ENCODE measurements around the gene DOLK. TPM values are rescaled to one million over a fixed set of nuclear protein-coding genes. Genes with fewer than 3 reads are reported as not detected.

DOLK gene
- polyA plus RNA-seq, 1 donor from 2014 or later, result 11.3 TPM

GRCh38 chr9:128899566-128900322 is 47.7 kb downstream of the DOLK start:
- Histone ChIP-seq H3K9me2 (ENCODE audit: insufficient read depth, low read length) (no peaks in the 10 kb centered on the region), H3K9me3 (ENCODE audit: low read length) (no peaks in the 10 kb centered on the region), H3K79me2 (replicated peaks; ENCODE audit: insufficient read depth, low read length) (no peaks in the 10 kb centered on the region), H3F3A (ENCODE audit: insufficient read depth, low read length, poor library complexity, severe bottlenecking) (no peaks in the 10 kb centered on the region), H4K20me1 (ENCODE audit: insufficient read depth) (no peaks in the 10 kb centered on the region), H3K27me3 (ENCODE audit: insufficient read depth, low read depth, low read length) (no peaks in the 10 kb centered on the region), H3K36me3 (ENCODE audit: insufficient read depth, low read length) (no peaks in the 10 kb centered on the region), H3K27ac (ENCODE audit: low read length) (no peak overlapping the region), H3K4me3 (ENCODE audit: low read length) (no peak overlapping the region), H2AFZ (ENCODE audit: low read depth, low read length) (no peak overlapping the region), H3K4me2 (ENCODE audit: low read length) (no peak overlapping the region), H3K9ac (ENCODE audit: low read length) (no peak overlapping the region)
- TF ChIP-seq, protein P1, sequence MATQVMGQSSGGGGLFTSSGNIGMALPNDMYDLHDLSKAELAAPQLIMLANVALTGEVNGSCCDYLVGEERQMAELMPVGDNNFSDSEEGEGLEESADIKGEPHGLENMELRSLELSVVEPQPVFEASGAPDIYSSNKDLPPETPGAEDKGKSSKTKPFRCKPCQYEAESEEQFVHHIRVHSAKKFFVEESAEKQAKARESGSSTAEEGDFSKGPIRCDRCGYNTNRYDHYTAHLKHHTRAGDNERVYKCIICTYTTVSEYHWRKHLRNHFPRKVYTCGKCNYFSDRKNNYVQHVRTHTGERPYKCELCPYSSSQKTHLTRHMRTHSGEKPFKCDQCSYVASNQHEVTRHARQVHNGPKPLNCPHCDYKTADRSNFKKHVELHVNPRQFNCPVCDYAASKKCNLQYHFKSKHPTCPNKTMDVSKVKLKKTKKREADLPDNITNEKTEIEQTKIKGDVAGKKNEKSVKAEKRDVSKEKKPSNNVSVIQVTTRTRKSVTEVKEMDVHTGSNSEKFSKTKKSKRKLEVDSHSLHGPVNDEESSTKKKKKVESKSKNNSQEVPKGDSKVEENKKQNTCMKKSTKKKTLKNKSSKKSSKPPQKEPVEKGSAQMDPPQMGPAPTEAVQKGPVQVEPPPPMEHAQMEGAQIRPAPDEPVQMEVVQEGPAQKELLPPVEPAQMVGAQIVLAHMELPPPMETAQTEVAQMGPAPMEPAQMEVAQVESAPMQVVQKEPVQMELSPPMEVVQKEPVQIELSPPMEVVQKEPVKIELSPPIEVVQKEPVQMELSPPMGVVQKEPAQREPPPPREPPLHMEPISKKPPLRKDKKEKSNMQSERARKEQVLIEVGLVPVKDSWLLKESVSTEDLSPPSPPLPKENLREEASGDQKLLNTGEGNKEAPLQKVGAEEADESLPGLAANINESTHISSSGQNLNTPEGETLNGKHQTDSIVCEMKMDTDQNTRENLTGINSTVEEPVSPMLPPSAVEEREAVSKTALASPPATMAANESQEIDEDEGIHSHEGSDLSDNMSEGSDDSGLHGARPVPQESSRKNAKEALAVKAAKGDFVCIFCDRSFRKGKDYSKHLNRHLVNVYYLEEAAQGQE (IDR thresholded peaks at IDR 0.05; ENCODE audit: borderline replicate concordance), result no peak
- TF ChIP-seq POLR2AphosphoS5 (IDR thresholded peaks at IDR 0.05), result no peak
- no peak for TF ChIP-seq TAF1 (IDR thresholded peaks at IDR 0.05; ENCODE audit: low read depth)
- TF ChIP-seq EZH2 (IDR thresholded peaks at IDR 0.05; ENCODE audit: borderline replicate concordance, insufficient read depth, low read length, poor library complexity, severe bottlenecking), result no peak
- TF ChIP-seq EP300 (conservative IDR thresholded peaks at IDR 0.05; ENCODE audit: poor library complexity, severe bottlenecking), result no peak

- Histone ChIP-seq H3F3A (ENCODE audit: insufficient read depth, low read length, poor library complexity, severe bottlenecking) (no peaks in the 10 kb centered on the region), H3K9me3 (ENCODE audit: low read length) (no peaks in the 10 kb centered on the region), H2AFZ (ENCODE audit: low read depth, low read length) (no peak overlapping the region), H3K9me2 (ENCODE audit: insufficient read depth, low read length) (no peaks in the 10 kb centered on the region), H3K9ac (ENCODE audit: low read length) (no peak overlapping the region), H3K27me3 (ENCODE audit: insufficient read depth, low read depth, low read length) (no peaks in the 10 kb centered on the region), H3K27ac (ENCODE audit: low read length) (no peak overlapping the region), H3K36me3 (ENCODE audit: insufficient read depth, low read length) (no peaks in the 10 kb centered on the region), H3K4me3 (ENCODE audit: low read length) (no peak overlapping the region), H3K79me2 (replicated peaks; ENCODE audit: insufficient read depth, low read length) (no peaks in the 10 kb centered on the region), H3K4me2 (ENCODE audit: low read length) (no peak overlapping the region), H4K20me1 (ENCODE audit: insufficient read depth) (no peaks in the 10 kb centered on the region)
- TF ChIP-seq RAD21 (conservative IDR thresholded peaks at IDR 0.05), result no peak
- TF ChIP-seq, protein P1 (IDR thresholded peaks at IDR 0.05; ENCODE audit: borderline replicate concordance), result no peak
- TF ChIP-seq EZH2 (IDR thresholded peaks at IDR 0.05; ENCODE audit: borderline replicate concordance, insufficient read depth, low read length, poor library complexity, severe bottlenecking), result no peak
- TF ChIP-seq SMC3 (conservative IDR thresholded peaks at IDR 0.05; ENCODE audit: poor library complexity), result no peak
- TF ChIP-seq TAF1 (IDR thresholded peaks at IDR 0.05; ENCODE audit: low read depth), result no peak
- no peak for TF ChIP-seq POLR2AphosphoS5 (IDR thresholded peaks at IDR 0.05)
Observed at GRCh38 chr9:128898845-128899565, 48.4 kb downstream of the DOLK start.
